NCI-H82 (cell line): ENCODE measurements around the gene LCP2.

Source experiments
- DNase-seq: peaks from one replicate; lab custom pipeline; 2025; lab: John Stamatoyannopoulos, UW

LCP2 gene

DNA sequence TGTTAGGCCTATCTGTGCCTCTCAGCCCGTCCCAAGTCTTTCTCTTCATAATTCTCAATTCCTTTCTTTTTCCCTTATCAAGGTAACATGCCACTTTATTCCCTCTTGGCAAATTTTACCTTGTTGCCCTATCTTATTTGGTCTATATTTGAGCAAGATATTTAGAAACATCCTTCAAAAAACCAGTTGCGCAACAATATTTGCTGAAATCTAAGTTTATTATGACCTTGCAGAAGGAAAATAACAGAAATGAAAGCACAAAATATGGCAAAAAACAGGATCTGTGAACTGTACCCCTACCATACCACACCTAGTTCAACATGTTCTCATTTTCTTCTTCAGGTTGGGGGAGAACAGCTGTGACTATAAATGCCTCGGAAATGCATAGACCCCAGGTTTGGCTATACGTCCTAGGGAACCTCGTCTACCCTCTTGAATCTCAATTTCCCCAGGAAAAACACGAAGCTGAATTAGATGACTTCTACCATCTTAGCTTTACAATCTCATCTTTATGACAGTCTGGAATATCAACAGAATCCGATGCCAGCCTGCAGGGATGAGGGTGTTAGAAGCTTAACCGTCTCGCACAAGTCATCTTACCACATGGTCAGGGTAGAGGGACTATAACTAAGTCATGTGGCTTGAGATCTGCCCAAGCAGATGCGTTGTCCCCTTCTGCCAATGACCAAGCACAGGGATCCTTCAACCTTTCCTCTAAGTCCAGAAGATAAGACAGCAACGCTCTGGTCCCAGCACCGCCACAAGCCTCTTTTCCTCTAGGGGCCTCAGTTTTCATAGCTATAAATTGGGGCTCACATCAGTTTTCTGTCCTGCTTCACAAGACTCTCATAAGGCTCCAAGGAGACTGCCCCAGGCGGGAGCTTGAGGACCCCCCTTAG, 1.3 kb downstream of the LCP2 start:
- DNase-seq, result no peak

DNA sequence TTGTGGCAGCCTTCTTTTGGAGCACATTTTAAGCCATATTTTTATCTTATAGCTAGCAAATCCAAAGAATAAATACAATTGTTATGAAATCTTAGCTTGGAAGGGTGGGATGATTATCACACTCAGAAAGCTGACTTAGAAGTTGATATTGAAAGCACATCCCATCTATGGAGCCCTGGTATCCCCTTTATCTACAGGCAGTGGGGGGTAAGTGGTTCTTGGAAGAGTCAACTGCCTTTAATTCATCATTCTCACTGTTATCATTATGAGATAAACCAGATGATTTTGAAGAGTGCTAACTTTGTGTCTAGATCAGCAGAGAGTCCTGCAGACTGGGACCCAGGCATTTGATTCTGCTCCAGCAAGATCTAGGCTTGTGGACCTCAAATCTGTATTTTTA, 3.0 kb downstream of the LCP2 start:
- no peak for DNase-seq

DNA sequence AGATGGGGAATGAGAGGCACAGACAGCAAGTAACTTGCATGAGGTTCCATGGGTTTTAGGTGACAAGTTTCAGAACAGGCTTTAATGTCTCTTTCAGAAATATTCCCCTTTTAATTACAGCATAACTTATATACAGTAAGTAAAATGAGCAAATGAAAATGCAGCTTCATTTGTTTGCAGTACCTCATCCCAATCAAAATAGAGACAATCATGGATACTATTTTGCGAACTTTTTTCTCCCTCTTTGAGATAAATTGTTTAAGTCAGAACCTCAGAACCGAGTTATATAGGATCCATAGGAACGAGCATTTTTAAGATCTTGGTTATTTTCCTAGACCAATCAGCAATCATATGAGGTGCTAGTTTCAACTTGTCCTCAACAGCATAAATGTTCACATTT, 3.5 kb downstream of the LCP2 start:
- no peak for DNase-seq

DNA sequence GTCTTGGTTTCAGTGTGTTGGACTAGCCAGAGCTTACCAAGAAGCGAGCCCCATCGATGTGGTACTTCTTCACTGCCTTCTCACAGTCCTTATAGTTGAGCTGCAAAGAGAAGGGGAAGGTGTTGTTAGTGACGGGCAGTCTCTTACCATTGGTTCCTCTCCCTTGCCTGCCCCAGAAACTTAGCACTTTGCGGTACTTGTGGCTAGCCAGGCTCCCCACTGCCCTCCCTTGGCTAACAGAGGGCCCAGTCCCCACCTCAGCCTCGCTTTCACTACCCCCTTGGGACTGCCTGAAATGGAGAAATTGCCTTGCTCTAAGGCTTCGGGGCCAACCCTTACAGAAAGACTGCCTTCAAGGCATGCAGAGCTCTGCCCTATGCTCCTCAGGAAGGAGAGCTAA, 4.3 kb downstream of the LCP2 start:
- DNase-seq, result no peak

DNA sequence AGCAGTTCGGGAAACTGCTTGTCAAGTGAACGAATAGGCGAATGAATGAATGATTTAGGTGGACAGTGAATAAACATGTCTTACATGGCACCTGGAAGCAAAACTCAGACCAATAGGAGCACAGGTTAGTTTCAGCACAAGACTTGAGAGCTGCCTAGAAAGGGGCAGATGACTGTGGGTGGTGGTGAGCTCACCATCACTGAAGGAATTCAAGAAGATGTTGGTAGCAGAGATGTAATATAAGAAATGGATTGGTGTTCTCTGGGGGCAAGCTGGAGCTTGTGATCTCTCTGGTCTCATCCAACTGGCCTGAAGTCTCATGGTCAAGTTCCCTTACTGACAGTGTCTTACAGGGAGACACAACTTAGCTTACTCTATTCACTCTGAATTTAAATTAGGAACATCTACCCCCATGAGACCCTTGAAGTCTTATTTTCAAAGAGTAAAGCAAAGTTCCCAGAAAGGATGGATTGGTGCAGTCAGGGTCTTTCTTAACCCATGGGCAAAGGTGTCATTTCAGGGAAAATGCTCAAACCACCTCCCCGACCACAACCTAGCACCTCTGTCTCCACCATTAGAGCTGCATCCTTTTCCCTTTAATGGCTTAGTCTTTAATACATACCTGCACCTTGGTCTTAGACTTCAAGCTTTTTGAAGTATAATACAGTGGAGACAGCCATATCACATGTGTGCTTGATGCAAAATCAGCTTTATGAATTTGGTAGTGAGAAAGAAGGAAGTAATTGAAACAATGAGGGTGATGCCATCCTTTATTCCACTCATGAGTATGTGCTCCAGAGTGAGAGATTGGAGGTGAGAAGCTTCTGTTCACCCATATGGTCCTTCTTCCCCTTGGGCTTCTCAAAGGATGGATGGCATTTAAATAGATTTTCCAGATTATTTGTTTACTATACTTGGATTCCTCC, 5.1 kb downstream of the LCP2 start:
- DNase-seq, result no peak

DNA sequence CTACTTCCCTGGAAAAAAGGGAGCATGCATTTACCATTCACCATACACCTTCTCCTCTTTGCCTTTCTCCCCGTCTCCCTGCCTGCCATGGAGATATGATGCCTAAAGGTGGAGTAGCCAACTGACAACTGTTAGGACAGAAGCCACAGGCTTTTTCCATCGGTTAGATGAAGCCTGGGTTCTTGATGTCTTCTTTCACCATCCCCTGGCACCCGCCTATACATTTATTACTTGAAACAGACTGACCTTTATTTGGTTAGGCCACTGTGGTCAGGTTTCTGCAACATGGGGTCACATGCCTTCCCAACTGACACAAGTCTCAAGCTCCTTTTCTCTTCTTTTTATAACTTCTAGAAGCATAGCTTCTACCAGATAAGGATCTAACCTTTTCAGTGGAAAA, 7.1 kb downstream of the LCP2 start:
- no peak for DNase-seq

DNA sequence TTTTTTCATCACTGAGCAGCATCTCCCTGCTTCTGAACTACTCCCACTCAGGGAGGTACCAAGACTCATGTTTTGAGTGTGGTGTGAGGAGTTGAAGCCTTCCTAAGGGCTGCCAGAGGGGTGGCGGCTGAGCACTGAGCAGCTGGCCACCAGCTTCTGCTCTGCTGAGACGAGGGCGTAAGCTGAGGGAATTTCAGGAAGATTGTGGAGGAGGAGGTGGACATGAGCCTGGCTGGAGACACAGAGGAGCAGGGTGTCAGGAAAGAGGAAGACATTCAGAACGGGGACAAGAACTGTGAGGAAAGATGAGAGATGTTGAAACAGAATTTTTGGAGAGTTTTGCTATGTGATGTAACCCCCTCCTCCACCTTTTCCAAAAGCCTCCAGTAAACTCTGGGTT, 7.8 kb downstream of the LCP2 start:
- DNase-seq, result no peak

DNA sequence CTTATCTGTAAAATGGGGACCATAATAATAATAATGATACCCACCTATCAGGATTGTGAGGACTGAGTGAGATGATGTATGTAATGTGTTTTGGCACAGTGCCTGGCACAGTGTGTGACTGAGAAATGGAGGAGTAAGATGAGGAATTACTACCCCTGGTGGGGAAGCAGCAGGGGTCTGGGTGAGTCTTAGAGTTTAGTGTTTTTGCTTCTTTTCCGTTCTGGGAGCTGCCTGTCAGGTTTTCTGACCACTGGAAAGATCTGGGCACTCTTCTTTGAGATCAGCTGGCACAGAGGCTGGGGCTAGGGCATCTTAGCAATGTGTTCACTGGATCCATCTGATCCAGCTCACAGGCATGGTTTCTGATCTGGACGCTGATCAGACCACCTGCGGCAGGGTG, 8.5 kb downstream of the LCP2 start:
- no peak for DNase-seq

DNA sequence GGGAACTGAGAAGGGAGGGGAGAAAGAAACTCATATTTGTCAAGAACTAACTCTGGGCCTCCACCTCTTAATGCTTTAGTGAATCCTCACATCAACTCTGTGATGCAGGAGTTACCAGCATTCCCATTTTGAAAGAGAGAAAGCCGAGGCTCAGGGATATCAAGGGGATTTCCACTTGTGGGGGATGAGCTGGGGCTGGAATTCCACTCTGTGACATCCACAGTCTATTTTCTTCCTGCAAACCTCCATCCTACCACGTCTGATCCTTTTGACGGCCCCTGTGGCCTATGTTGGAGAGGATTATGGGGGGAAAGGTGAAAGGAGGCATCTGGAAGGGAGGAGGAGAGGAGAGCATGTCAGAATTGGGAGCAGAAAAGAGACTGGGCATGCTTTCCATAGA, 9.0 kb downstream of the LCP2 start:
- no peak for DNase-seq

DNA sequence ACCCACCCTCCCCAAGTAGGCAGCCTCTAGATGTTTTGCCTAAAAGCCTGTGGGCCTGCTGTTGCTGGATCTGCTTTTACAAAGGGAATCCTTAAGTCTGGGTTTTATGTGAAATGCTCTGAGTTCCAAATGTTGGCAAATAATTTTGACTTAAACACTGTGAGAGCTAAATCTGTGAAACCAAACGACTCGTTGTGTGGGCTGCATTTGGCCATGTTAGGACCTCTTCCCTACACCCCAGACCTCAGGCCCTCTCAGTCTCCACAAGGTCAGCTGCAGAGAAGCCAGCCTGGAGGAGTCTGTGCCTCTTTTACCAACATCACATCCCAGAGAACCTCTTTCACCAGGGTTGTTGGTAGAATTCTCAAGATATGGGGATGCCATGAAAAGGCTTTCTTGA, 9.4 kb downstream of the LCP2 start:
- no peak for DNase-seq

DNA sequence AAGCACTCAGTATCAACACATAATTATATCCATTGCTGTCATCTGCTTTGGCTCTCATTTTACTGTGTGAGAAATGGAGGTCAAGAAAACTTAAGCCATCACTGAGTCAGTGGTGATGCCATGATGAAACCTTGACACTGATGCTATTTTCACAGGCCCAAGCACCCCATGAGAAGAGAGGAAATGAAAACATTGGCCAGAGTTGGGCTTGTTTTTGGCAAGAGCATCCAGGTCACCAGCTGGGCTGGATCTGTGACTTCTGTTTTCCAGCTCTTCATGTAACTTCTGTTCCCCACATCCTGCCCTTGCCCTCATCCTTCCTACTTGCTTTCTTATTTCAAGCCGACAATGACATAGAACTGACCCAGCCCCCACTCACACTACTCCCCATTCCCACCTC, 10.0 kb downstream of the LCP2 start:
- DNase-seq, result no peak

DNA sequence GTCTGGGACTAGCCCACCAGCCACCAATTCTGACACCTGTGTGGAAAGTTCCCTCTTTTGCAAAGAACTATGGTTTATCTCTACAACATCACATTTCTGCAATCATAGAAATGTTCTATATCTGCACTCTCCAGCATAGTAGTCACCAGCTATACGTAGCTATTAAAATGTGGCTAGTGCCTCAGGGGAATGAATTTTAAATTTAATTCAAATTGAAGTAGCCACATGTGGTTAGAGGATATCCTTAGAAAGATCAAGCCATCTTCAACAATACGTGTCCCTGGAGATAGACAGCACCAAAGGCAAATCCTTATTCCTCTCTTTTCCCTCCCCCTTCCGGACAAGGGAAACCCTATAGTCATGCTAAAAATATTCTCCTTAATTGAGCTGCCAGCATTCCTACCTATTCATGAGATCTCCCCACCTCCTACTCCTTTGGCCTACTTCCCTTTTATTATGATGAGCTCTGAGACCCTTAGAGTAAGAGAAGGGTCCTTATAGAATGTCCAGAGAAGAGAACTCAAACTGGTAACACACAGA, 11.1 kb downstream of the LCP2 start:
- DNase-seq, result no peak

DNA sequence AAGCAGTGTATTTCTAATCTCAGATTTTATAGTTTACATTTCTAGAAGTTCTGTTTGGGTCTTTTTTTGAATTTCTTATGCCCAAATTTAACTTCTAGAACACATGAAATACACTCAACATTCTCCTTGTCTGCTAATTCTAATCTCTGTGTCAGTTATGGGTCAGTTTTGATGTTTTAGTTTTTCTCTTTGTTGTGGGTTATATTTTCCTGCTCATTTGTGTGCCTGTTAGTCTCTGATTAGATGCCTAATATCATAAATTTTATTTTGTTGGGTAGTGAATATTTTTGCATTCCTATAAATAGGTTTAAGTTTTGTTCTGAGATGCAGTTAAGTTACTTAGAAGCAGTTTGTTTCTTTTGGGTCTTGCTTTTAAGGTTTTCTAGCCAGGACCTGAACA, 12.4 kb downstream of the LCP2 start:
- no peak for DNase-seq

DNA sequence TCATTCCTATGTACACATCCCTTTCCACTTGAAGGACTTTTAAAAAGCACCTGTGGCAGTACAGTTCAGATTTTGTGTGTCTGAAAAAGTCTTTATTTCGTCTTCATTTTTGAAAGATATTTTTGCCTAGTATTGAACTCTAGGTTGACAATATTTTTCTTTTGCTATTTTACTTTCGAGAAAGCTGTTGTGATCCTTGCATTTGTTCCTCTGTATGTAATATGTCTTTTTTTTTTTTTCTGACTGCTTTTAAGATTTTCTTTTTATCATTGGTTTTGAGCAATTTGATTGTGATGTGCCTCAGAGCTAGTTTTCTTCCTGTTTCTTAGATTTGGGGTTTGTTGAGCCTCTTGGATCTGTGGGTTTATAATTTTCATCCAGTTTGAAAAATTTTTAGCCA, 13.3 kb downstream of the LCP2 start:
- no peak for DNase-seq

DNA sequence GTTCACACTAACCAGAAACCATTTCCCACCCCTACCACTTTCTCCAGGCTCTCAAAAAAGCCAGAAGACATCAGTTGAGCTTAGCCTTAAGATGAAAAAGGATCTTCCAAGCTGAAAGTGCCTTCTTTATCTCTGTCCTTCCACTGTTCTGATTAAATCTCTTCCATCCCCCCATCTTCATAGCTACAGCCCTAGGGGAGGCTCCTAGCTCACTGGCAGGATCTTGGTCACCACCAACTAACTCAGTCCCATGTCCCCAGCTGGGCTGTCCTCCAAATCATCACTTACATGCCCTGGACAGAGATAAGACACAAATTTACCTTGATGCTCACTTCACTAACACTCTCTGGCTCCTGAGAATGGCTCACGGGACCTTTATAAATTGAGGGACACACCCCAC, 14.3 kb downstream of the LCP2 start:
- no peak for DNase-seq

DNA sequence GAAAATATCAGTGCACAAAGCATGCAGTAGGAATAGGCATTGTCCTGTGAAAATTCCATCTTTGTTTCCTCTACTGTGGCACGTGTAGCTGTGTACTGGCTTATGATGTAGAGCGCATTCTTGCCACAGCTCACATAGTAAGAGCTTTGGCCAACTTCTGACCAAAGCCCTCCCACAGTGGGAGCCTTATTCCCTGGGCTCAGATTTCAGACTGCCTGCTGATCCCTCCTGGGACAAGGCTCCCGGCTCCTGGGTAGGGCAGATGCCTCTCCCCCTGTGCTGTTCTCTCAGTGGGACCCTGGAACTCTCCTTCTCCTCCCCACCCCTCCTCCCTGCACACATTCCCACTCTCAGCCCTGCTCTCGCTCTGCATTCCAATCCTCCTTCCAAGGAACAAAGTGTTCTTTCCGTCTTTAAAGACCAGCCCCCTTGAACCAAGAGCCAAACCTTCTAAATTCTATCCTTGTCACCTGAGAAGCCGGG, 17.5 kb downstream of the LCP2 start:
- DNase-seq, result no peak

DNA sequence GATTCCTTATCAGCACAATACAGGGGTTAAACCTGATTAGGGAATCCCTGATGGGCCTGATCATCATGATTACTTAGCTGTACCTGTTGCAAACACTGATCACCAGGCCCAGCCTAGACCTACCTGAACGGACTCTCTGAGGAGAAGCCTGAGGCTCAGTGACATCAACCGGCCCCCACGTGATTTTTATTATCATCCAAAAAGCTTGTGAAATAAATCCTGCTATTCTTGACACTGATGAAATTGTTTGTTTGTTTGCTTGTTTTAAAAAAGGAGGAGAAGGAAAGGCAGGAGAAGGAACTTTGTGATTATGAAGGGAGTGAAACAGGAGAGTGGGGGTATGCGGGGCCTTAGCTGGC, 18.1 kb downstream of the LCP2 start:
- DNase-seq, result no peak

DNA sequence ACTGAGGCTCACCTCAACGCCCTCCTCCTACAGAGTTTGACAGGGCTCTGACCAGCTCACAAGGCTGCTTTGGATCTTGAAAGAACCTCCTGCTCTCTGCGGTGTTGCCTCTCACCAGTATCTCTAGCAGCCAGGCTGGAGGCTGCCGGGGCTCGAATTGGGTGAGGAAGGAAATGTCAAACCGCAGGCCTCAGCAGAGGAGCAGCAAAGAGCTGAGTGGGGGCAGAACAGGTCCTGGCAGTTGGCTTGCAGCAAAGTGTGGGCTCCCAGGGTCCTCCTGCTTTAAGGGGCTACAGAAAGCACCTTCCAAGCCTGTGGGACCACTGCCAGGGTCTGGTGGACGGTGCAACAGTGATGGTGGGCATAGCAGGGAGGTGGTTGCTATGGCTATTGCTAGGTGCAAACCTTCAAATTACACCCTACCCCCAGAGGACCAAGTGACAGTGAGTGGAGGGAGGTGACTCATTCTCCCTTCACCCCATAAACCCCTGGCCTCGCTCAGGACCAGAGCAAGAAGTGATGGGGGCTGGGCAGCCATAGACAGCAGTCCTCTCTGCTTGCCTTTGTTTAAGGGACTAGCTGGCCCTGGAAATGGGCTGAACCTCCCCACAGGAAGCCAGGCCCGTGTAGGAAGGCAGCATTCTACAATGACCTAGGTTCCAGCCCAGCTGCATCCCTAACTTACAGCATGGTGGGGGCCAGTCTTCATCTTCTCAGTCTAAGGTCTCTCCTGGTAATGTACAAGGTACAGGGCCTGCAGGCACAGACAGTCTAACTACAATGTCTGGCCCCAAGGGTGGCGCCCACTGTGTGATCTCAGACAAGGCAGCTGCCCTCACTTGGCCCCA, 18.7 kb downstream of the LCP2 start:
- DNase-seq, result no peak

DNA sequence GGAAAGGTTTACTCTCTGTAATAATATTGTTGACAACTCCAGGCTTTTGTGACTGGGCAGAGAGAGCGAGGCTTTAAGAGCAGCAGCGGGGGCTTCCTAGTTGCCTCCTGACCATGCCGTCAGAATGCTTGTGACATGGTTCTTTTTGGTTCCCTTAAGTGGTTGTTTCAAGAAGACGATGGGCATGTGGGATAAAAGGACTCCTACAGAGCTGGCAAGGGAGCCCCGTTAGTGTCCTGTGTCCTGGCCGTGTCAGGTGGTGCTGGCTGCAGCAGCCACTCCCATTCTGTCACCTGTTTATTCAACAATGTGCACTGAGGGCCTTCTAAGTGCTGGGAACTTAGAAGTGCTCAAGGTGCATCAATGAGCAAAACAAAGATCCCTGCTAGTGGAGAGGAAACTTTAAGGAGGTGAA, 19.7 kb downstream of the LCP2 start:
- DNase-seq, result no peak

DNA sequence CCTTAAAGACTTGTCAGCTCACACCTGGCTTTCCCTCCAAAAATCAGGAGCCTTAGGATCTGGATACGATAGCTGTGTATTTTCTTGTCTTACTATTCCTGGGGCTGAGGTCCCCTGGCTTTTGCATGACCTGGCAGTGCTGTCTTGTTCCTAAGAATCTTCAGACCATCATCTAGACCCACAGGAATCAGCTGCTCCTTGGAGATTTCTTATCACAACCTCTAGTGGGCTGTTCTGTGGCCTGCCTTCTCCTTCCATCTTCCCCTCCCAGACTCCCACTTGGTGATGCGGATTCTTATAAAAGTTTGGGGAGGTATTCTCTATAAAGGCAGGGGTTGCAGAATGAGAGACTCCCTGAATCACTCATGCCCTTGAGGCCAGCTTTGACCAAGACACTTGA, 21.4 kb downstream of the LCP2 start:
- no peak for DNase-seq

DNA sequence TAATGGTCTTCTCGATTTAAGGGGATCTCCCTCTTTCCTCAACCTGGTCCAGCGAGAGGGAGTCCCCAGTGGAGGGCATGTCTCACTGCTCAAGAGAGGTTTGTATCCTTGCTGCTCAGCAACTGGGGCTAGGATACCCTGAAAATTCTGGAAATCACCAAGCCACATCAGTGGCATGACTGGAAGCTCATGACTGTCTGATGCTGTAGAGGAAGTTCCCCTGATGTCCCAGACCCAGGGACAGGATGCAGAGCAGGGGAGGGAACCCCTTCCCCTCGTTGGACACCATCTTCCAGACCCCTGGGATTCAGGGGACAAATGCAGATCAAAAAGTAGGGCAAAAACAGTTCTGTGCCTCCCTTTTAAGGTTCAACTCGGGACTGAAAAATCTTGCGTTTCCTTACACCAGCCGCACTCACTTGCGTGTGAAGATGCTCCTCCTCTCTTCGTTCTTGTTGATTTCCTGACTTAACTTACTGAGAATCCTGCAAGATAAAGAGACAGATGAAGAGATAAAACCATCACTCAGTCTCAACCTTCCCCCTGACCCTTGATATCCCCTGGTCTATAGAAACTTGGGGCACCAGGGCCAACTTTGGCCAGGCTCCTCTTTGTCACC, 22.1 kb downstream of the LCP2 start:
- no peak for DNase-seq
